LNCaP clone FGC (cell line): Measurements from ENCODE around the gene ULK3.

Experiments
- DNase-seq: peaks from one replicate; pipeline ENCODE4 v3.0.0-alpha.2; 2011; ENCODE audit warnings: low read depth
- H3K4me3 ChIP-seq: 2 replicates; pipeline ENCODE4 v1.5.1; 2011; ENCODE audit warnings: mild to moderate bottlenecking, low read depth, low read length, control low read depth
- TF ChIP-seq, protein P1 (sequence below): IDR thresholded peaks from 2 replicates; pipeline ENCODE4 v1.5.1; 2012; ENCODE audit warnings: mild to moderate bottlenecking; ENCODE audit not compliant: control insufficient read depth, insufficient read depth; ENCODE audit errors: extremely low read depth

Gene ULK3

DNA sequence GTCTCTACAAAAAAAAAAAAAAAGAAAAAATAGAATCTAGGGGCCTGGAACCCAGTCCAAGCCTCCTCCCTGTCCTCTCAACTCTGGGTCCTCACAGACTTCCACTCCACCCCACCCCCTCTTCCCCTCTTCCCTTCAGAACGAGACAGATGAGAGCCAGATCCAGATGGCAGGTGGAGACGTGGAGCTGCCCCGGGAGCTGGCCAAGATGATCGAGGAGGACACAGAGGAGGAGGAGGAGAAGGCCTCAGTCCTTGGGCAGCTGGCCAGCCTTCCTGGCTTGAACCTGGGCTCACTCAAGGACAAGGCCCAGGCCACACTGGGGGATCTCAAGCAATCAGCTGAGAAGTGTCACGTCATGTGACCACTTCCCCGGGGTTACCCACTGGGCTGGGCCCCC is 13.0 kb downstream of the ULK3 start:
- DNase-seq = no peak
- TF ChIP-seq, protein P1, sequence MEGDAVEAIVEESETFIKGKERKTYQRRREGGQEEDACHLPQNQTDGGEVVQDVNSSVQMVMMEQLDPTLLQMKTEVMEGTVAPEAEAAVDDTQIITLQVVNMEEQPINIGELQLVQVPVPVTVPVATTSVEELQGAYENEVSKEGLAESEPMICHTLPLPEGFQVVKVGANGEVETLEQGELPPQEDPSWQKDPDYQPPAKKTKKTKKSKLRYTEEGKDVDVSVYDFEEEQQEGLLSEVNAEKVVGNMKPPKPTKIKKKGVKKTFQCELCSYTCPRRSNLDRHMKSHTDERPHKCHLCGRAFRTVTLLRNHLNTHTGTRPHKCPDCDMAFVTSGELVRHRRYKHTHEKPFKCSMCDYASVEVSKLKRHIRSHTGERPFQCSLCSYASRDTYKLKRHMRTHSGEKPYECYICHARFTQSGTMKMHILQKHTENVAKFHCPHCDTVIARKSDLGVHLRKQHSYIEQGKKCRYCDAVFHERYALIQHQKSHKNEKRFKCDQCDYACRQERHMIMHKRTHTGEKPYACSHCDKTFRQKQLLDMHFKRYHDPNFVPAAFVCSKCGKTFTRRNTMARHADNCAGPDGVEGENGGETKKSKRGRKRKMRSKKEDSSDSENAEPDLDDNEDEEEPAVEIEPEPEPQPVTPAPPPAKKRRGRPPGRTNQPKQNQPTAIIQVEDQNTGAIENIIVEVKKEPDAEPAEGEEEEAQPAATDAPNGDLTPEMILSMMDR = no peak

DNA sequence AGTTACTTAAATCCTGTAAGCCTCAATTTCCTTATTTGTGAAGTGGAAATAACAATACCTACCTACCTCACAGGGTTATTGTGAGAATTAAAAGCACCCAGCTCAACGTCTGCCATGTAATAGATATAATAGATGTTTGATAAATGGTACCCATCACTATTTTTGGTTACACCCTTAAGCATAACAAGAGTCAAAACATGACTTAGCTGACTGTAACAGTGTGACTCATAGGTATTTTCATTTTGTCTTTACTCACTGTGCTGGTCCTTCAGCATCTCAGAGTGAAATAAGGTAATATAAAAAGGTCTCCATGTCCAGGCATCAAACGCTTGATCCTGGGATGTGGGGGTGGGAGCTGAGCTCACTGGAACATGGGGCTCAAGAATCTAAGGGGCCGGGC is 13.5 kb downstream of the ULK3 start:
- H3K4me3 ChIP-seq = no peak overlapping the region
- TF ChIP-seq, protein P1 = no peak
- DNase-seq = no peak

More for the DNA sequence above, 13.0 kb downstream of the ULK3 start:
- H3K4me3 ChIP-seq = no peak overlapping the region

DNA sequence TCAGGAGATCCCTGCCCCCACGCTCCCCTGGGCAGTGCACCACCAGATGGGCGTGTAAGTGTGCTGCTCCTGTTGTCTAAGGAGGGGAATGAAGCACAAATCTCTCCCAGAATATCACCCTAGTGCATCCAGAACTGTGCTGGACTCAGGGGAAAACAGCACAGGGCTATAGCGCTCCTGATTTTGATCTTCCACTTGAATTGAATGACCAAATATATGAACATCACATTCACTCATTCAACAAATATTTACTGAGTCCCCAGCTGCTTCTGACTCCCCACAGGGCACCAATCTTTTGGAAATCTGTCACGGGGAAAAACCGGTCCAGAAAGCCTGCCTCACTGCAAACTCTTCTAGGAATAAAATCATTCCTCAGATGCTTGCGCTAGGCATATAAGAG is 14.1 kb downstream of the ULK3 start:
- TF ChIP-seq, protein P1 = no peak
- no peak for DNase-seq

DNA sequence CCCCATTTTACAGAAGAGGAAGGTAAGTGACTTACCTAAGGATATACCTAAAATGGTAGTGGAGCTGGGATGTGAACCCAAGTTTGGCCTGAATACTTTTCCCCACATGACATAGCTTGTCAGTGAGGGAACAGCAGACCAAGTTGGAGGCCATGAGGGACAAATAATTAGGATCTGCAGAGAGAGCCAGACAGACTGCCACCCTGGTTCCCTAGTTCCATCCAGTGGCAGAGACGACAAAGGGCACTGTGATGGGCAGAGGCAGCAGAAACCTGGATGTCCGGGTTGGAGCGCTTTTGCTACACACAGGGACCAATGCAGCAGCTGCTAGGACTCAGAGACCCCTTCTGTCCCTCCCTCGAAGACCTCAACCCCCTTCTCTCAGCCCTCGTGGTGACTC is 15.3 kb downstream of the ULK3 start:
- DNase-seq = no peak
- H3K4me3 ChIP-seq = no peak overlapping the region
- TF ChIP-seq, protein P1 = no peak

More for the DNA sequence above, 14.1 kb downstream of the ULK3 start:
- no peak overlapping the region for H3K4me3 ChIP-seq

DNA sequence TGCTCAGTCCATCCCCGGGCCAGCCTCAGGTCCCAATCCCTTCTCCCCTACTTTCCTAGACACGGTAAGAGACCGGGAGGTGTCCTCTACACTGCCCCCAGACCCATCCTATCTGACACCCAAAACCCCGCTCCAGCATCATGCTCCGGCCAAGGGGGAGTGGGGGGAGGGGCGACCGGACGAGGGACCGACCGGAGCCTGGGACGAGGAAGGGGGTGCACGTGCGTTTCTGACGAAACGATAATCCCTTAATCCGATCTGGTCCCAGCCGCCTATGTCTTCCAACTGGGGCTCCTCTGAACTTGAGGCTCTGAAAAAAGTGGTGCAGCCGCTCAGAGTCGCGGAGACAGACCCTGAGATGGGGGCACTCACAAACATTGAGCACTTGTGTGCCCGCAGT is 16.0 kb downstream of the ULK3 start:
- TF ChIP-seq, protein P1 = no peak
- DNase-seq = no peak
- H3K4me3 ChIP-seq = no peak overlapping the region

DNA sequence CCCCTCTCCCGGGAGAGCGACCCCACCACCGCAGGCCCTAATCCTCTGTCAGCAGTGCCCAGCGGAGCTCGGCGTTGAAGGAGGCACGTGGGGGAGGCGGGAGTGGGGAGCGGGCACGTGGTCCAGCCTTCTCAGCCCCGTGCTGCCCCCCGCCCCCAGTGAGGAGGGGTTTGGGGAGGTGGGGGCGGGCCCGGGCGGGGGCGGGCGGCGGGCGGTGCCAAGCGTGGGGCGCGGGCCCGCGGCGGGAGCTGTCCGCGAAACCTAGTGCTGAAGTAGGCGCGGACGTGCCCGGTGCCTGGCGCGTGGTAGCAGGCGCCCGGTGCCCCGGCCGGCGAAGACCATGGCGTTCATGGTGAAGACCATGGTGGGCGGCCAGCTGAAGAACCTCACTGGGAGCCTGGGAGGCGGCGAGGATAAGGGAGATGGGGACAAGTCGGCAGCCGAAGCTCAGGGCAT is 16.6 kb downstream of the ULK3 start, which contains the start of gene CPLX3:
CPLX3 (plus strand) TSS at position 264 of the 456 bp plus-strand sequence; CDS start at position 341, 77 bp downstream.
- H3K4me3 ChIP-seq = no peak within 1 kb of the TSS
- TF ChIP-seq, protein P1 = no peak

DNA sequence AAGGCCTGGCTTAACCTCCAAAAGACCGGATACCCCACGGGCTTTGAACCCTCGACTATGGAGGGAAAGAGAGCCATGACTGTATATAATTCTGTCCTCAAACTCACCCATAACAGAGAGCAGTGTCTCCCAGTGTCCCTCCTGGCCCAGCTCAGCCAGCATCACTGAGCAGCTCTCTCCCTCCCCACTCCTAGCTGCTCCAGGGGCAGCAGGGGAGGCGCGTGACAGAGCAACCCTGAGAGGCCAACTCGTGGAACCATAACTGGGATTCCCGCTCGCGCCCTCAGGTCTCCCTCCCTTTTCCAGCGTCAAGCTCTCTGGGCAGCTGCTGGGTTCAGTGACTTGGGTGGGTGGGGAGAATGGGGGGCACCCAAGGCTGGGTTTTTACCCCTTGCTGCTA is 17.1 kb downstream of the ULK3 start:
- no peak overlapping the region for H3K4me3 ChIP-seq
- DNase-seq = no peak

More for the DNA sequence above, 16.6 kb downstream of the ULK3 start, which contains the start of gene CPLX3:
- no peak for DNase-seq

More for the DNA sequence above, 17.1 kb downstream of the ULK3 start:
- TF ChIP-seq, protein P1 = no peak
